ENCODE data around the gene SST. TPM values are rescaled to one million over a fixed set of nuclear protein-coding genes. Genes with fewer than 3 reads are reported as not detected.

The SST gene
- total RNA-seq, 2 donors from 2014 or later: 482 to 738 TPM

DNA sequence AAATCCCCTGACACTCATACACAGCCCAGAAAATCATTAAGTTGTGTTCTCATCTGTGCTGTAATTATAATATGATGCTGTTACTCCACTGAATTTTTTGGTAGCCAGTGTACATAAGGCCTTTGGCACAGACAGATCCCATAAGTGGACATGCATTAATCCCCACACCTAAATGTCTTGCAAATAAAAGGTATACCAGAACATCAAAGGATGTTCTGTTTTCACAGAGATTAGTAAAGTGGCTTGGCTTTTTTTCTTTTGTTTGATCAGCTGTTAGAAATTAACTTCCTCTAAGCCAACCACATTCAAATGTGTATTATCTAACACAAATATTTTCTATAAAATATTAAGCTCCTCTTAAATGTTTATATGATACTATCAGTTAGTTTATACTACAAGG is 2.7 kb downstream of the SST start:
- intact Hi-C loops (cut with DNase I): no loop called here
- H3K4me1 ChIP-seq: no peaks in the 10 kb centered on the region
- no peaks in the 10 kb centered on the region for H3K36me3 ChIP-seq (replicated peaks in 1 of 2; ENCODE audit: insufficient read depth in 1 of 2, low read depth in 2 of 2)
- no peak for TF ChIP-seq POLR2A (IDR thresholded peaks at IDR 0.05)
- no peak for TF ChIP-seq CTCF (IDR thresholded peaks at IDR 0.05)
- no peak for ATAC-seq
- no peak overlapping the region for H3K4me3 ChIP-seq
- no peak overlapping the region for H3K27ac ChIP-seq
- no peak for DNase-seq
- H3K9me3 ChIP-seq: no peaks in the 10 kb centered on the region
- H3K27me3 ChIP-seq: no peaks in the 10 kb centered on the region

DNA sequence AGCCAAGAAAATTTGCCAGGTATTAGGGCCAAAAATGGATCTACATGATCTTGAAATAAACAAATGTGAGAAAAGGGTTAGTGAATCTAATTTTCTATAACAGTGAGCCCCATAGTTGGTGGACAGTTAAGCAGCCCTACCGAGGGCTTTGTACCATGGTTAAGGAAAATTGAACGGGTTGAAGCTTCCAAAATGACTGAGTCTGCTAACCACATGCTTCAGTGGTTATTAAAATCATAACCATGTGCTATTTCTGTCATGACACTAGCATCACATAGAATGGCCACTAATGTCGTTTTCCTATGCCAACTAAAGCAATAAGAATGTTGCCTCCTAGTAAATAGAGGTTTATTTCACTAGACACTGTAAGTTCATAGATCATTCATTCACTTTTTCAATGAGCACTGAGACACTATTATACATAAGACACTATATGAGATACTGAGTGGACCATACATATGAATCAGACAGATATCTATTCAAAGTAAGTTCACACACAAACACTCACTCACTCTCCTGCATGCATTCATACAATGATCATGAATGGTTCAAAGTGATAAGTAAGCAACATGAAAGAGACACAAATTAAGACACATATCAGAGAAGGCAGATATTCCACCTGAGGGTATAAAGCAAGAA is 4.3 kb downstream of the SST start:
- intact Hi-C loops (cut with DNase I): no loop called here
- Histone ChIP-seq H3K27me3 (no peaks in the 10 kb centered on the region), H3K9me3 (no peaks in the 10 kb centered on the region), H3K27ac (no peak overlapping the region), H3K36me3 (replicated peaks in 1 of 2; ENCODE audit: insufficient read depth in 1 of 2, low read depth in 2 of 2) (no peaks in the 10 kb centered on the region), H3K4me1 (no peaks in the 10 kb centered on the region), H3K4me3 (no peak overlapping the region)
- 50 to 53% methylated on average over 3 of the region's 3 CpGs for WGBS, 2 donors
- no peak for ATAC-seq
- TF ChIP-seq CTCF (IDR thresholded peaks at IDR 0.05) (no peak), POLR2A (IDR thresholded peaks at IDR 0.05) (no peak)
- no peak for DNase-seq

DNA sequence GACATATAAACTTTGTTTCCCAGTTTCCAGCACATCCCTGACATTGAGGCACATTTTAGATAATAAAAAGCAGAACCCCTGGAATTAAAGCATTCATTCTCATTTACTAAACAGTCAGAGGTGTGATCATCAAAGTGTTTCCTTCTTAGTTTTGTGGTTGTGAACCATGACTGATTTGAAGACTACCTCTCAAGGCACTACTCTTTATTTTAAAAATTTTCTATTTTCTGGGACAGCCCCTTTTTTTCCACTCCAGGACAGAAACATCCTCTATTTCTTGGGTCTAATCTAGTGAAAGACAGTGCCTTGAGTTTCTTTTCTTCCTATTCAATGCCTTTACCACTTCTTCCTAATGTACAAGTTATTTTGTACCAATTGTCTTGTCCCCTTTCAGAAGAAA is 5.2 kb downstream of the SST start:
- no peaks in the 10 kb centered on the region for H3K36me3 ChIP-seq (replicated peaks in 1 of 2; ENCODE audit: insufficient read depth in 1 of 2, low read depth in 2 of 2)
- no peak for DNase-seq
- intact Hi-C loops (cut with DNase I): no loop called here
- H3K4me1 ChIP-seq: no peaks in the 10 kb centered on the region
- no peak overlapping the region for H3K4me3 ChIP-seq
- no peak overlapping the region for H3K27ac ChIP-seq
- no peak for TF ChIP-seq CTCF (IDR thresholded peaks at IDR 0.05)
- TF ChIP-seq POLR2A (IDR thresholded peaks at IDR 0.05): no peak
- H3K9me3 ChIP-seq: no peaks in the 10 kb centered on the region
- no peak for ATAC-seq
- no peaks in the 10 kb centered on the region for H3K27me3 ChIP-seq

- Histone ChIP-seq H3K4me1 (no peaks in the 10 kb centered on the region), H3K36me3 (replicated peaks in 1 of 2; ENCODE audit: insufficient read depth in 1 of 2, low read depth in 2 of 2) (no peaks in the 10 kb centered on the region), H3K4me3 (no peak overlapping the region), H3K27ac (no peak overlapping the region), H3K27me3 (no peaks in the 10 kb centered on the region), H3K9me3 (no peaks in the 10 kb centered on the region)
- intact Hi-C loops (cut with DNase I): no loop called here
- no peak for TF ChIP-seq POLR2A (IDR thresholded peaks at IDR 0.05)
- TF ChIP-seq CTCF (IDR thresholded peaks at IDR 0.05): no peak
- no peak for ATAC-seq
- 54 to 65% methylated on average over 5 of the region's 5 CpGs for WGBS, 2 donors
- no peak for DNase-seq
Observed at GRCh38 chr3:187662848-187663409, 7.3 kb downstream of the SST start.

DNA sequence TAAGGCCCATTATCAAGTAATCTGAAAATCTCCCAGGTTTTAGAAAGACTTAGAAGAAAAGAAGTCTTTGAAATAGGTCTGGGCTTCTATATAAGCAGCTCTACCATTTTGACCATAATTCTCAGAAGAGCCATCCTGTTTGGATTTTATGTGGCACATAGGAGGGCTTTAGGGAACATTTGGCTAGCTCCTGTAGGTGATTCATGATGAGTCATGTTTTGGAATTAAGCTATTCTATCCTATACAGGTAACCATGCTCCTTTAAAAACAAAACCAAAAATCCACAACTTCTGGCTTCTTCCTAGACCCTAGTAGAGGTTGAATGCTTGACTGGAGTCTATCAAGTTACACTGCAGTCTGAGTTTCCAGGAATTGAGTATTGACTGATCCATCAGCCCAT is 8.9 kb downstream of the SST start:
- H3K27me3 ChIP-seq: no peaks in the 10 kb centered on the region
- H3K4me1 ChIP-seq: no peaks in the 10 kb centered on the region
- no peak overlapping the region for H3K4me3 ChIP-seq
- intact Hi-C loops (cut with DNase I): no loop called here
- TF ChIP-seq POLR2A (IDR thresholded peaks at IDR 0.05): no peak
- no peak for TF ChIP-seq CTCF (IDR thresholded peaks at IDR 0.05)
- DNase-seq (no peak), ATAC-seq (no peak)
- H3K27ac ChIP-seq: no peak overlapping the region
- H3K36me3 ChIP-seq (replicated peaks in 1 of 2; ENCODE audit: insufficient read depth in 1 of 2, low read depth in 2 of 2): no peaks in the 10 kb centered on the region
- no peaks in the 10 kb centered on the region for H3K9me3 ChIP-seq
